Activated CD4-positive, CD25-positive, alpha-beta regulatory T cell treated with anti-CD3 and anti-CD28 coated beads, Interleukin-2, amount 50 U/mL, for 16 hours (primary cell): Measurements from ENCODE around the gene WNK2.

Source experiments
- DNase-seq: peaks from one replicate; pipeline ENCODE4 v3.0.0-alpha.2; 2020; ENCODE audit warnings: low read depth, low spot score

WNK2 gene

GRCh38 chr9:93198838-93199625 lies 15.1 kb downstream of the WNK2 start:
- no peak for DNase-seq

DNA sequence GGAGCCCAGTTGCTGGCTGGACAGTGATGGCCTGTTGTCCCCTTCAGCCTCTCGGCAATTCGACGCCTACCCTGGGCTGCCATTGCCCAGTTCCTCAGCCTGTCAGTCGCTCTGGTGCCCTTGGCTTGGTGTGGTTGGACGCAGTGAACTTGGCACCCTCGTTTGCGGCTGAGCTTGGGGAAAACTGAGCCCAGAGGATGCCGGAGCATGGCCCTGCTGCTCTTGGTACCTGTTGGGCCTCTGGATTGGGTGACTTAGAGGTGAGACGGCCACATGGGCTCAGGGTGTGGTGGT lies 16.5 kb downstream of the WNK2 start:
- no peak for DNase-seq

DNA sequence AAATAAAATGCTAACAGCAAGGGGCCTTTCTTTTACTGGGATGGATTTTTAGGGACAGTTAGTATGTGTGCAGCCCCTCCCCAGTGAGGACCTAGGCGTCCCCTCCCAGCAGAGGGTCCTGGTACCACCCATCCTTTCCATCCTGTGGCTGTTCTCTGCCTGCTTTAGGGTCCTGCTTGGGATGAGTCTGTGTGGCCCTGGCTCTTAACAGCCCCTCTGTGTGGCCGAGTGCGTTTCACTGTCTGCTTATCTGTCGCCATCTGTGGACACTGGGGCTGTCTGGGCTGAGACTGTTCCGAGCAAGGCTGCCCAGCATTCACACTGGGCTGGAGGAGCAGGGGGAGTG lies 17.0 kb downstream of the WNK2 start:
- DNase-seq, result no peak

DNA sequence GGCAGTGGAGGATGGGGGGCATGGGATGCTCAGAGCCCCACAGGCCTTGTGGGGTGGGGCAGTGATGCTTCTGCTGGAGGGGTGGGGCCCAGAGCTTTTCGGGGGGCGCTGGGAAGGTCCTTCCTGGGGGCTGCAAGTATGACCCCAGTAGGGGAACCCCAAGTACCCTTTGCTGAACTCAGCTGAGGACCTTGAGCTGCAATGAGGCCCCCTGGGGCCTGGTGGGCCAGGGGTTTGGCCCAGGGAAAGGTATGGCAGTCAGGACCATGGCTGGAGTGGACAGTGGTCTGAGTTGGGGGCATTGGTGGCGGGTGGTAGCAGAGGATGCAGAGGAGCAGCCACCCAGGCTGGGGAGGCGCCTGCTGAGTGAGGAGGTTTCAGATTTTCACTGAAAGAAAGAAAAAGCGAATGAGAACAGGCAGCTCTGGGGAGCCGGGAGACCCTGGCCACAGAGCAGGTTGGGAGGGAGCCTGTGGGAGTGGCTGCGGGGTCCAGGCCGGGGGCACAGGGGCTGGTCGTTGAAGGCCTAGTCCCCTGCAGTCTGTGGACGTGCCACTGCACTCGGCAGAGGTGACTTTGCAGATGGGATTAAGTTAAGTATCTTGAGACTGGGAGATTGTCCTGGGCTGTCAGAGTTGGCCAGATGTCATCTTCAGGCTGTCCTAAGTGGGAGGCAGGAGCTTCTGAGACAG lies 19.2 kb downstream of the WNK2 start:
- DNase-seq, result no peak

DNA sequence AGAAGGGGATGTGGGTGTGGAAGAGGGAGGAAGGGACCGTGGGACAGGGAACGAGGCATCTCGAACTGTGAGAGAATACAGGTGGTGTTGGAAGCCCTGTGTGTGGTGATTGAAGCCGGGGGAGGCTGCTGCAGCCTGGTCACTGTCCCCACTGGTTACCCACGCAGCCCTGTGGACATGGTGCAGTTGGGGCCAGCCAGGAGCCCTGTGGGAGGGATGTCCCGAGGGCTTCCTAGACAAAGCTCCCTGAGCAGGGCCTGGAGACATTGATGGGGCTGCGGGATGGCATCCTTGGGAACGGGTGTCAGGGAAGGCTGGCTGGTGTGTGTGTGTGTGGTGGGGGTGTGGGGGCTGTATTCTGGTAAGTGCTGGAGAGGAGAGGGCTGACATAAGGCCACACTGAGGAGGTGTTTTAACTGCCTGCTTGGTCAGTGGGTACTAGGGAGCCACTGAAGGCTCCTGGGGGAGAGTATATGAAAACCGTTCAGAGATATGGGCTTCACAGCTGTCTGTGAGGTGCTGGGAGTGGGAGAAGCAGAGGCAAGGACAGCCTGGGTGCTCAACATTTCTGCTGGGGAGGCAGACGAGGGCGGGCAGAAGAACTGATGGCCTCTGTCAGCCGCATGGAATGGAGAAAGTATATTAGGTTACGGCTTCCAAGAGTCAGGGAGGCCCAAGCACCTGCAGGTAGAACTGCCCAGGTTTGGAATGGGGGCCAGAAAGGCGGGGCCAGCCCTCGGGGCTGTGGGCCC lies 20.0 kb downstream of the WNK2 start:
- DNase-seq, result no peak

DNA sequence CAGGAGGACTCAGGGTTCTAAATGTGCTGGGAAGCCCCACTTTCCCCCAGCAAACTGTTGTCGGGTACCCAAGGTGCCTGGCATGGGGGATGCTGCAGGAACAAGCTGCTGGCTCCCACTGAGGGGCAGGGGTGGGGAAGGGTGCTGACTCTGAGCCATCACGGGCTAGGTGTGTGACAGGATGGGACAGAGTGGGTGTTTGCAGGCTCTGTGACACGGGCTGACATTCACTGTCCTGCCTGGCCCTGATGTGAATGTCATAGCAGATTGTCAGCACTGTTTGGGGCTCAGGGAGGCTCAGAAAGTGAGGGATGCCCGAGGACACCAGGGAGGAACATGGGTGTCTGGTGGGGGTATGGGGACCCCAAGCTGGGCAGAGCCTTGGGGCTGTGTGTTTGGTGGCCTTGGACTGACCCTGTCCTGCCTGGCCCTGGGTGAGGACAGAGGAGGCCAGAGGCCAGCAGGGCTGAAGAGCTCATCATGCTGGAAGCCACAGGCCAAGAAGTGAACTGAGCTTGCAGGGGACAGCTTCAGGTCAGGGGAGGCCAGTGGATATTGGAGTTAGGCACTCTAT lies 20.6 kb downstream of the WNK2 start:
- DNase-seq, result no peak

GRCh38 chr9:93205045-93205768 lies 21.3 kb downstream of the WNK2 start:
- no peak for DNase-seq

DNA sequence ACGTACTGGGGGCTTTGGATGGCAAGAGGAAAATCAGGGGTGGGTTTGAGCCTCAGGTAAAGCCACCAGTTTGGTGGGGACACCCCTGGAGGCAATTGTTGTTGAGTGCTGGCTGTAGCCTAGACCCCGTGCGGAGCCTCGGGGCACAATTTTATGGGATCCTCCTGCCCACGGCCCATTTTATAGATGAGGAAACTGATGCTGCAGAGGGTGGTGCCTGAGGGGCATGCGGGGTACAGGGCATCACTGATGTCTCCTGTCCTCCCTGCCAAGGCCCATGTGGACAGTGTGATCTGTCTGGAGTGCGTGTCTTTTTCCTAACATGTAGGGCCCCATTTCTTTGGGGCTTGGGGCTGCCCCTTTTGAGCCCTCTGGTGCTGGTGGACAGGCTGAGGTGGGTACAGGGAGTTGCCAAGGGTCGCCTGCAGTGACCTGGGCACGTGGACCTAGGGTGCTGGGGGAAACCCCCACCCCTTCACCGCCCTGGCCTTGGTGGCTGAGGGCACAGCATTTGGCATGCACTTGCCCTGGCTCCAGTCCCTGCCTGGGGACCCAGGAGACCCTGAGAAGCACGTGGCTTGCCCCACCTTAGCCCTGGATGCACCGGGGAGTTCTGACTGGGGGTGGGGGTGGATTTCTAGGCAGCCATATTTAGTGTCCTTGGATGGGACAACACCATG lies 22.1 kb downstream of the WNK2 start:
- DNase-seq, result no peak

DNA sequence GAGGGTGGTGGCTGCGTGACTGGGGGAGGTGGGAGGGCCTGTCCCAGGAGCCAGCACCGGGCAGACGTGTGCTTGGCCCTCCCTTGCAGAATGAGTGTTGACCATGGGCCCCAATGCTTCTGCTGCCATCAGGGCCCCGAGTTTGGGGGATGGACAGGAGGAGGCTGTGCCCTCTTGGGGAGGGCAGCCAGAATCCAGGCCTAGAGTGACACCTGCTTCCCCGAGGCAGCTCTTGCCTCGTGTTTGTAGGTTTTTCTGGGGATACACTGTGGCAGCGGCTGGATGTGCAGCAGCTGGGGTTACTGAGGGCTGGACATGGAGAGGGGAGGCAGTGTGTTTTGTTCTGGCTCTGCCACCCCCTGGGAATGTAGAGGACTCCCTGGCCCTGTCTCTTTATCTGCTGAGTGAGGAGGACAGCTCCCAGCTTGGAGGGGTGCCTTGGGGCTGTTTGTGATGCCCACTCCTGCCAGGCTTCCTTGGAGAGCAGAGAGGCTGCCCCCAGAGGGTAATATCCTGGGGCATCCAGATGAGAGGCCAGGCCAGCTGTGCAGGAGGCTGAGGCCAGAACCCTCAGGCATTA lies 22.7 kb downstream of the WNK2 start:
- DNase-seq, result no peak

DNA sequence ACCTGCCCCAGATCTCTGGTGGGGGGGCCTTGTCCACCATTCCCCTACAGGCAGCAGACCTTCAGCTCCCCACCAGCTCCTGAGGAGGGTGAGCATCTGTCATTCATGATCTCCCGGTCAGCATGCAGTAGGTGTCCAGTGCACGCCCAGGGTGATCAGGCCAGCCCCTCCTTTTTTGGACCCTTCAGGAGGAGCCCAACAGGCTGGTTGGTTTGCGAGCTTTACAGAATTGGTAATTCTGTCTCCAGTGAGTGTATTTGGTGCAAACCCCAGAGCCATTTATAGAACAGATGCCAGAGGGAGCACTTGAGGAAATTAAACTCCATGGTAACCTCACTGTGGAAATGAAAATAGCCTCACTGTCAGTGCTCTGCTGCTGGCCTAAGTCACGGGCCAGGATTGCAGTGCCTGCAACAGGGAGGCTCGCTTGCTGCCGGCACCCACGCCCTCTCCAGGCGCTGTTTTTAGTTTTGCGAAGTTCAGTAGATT lies 23.4 kb downstream of the WNK2 start:
- DNase-seq, result no peak

GRCh38 chr9:93207860-93208734 lies 24.2 kb downstream of the WNK2 start:
- DNase-seq, result no peak

DNA sequence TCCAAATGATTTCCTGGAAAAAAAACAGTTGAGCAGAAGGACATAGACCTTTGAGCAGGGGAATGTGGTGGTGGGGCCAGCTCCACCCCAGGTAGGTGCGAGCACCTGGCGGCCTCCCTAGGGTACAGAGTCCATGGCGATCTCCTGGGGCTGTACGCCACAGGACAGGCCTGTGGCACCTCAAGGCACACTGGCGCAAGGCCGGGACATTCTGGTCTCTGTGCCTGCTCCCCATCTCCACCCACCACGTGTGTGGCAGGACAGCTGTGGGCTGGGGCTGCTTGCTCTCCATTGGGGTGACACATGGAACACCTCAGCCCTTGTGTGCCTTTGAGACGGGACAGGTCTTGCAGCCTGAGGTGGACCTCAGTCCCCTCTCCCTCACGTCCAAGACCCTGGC lies 25.2 kb downstream of the WNK2 start:
- DNase-seq, result no peak

DNA sequence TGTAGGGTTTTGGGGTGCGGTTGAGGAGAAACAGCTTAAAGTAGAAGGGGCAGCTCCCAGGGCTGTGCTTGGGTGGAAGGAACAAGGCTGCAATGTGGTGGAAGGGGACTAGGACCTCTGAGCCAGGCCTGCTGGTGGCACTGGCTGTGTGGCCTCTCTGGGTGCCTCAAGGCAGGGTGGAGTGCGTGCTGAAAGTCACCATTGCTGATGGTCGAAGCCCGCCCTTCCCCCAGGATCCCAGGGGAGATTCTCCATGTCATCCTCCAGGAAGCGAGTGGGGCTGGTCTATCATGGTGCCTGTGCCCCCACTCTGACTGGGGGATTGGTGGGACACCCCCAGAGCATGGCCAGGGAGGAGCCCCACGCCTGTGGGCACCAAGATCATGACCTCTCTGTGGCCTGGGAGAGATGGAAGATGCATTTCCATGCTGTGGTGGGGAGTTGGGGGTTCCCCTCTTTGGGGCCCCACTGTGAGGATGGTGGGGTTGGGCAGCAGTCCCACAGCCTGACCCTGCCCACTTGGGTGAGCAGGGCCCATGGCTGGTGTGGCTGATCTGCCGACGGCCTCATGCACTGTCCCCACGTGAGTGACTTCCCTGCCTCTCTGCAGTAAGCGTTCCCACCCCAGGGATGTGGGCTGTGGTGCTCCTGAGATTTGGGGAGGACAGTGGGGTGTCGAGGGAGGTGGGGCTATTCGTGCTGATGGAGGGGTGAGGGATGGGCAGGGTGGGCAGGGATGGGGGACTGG lies 25.8 kb downstream of the WNK2 start:
- no peak for DNase-seq

DNA sequence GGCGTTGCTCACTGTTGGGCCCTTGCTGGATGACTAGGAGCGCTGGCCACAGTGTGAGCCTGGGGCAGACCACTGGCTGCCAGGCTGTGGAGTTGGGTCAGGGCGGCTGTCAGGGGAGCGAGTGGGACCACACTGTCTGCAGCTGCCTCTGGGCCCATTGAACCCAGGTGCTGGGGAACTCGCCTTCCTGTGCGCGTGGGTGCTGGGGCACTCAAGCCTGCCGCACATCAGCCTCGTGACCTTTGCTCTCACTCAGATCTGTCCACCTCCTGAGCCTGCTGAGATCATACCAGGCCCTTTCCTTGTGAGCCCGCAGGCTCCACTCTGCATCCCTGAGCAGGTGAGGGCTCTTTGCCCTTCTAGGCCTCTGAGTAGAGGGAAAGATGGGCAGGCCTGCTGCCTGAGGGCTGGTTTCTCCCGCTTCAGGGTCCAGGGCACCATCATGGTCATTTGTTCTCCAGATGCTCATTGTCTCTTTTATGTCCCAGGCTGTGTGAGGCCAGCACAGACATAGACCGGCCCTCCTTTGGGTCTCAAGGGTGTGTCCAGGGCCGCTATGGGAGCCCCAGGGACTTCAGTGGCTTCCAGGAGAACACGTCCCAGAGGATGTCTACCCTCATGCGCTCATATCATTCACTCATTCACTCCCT lies 26.5 kb downstream of the WNK2 start:
- DNase-seq, result no peak

DNA sequence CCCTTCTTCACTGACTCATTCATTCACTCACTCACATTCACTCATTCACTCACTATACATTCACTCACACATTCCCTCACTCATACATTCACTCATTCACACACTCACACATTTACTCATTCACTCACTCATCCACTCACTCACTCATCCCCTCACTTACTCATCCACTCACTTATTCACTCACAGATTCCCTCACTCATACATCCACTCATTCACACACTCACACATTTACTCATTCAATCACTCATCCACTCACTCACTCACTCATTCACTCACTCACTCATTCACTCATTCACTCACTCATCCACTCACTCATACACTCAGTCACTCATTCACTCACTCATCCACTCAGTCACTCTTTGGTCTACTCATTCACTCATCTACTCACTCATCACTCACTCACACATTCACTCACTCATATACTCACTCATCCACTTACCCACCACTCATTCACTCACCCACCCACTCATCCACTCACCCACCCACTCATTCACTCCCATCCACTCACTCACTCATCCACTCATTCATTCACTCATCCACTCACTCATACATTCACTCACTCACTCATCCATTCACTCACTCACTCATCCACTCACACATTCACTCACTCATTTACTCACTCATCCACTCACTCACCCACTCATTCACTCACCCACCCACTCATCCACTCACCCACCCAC lies 27.2 kb downstream of the WNK2 start:
- DNase-seq, result no peak

DNA sequence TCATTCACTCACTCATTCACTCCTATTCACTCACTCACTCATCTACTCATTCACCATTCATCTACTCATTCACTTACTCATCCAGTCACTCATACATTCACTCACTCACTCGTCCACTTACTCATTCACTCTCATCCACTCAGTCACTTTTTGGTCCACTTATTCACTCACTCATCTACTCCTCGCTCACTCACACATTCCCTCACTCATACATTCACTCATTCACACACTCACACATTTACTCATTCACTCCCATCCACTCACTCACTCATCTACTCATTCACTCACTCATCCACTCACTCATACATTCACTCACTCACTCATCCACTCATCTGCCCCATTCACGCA lies 27.7 kb downstream of the WNK2 start:
- no peak for DNase-seq

GRCh38 chr9:93212409-93212808 lies 28.5 kb downstream of the WNK2 start:
- no peak for DNase-seq

- DNase-seq, result no peak
Observed at GRCh38 chr9:93216073-93216365, 32.1 kb downstream of the WNK2 start.
